ENCODE results near the gene RAB8A.
"Not testable (repeated sequence)": the region's sequence is repeated elsewhere in the genome, so short reads cannot be mapped to it uniquely, and the experiment has no call there.

The RAB8A gene

GRCh38 chr19:16078759-16079707 lies 32.7 kb upstream of the RAB8A start:
- DNase-seq (ENCODE audit: low read depth): peak; percentile 50

- no peak for DNase-seq (ENCODE audit: low read depth)
Measured at GRCh38 chr19:16084067-16084685, 27.5 kb upstream of the RAB8A start.

GRCh38 chr19:16085115-16085514 lies 26.6 kb upstream of the RAB8A start:
- no peak for DNase-seq (ENCODE audit: low read depth)

- DNase-seq (ENCODE audit: low read depth): not testable (repeated sequence)
Measured at GRCh38 chr19:16087404-16087803, 24.3 kb upstream of the RAB8A start.

- no peak for DNase-seq (ENCODE audit: low read depth)
Measured at GRCh38 chr19:16087940-16088339, 23.7 kb upstream of the RAB8A start.

GRCh38 chr19:16088351-16089009 lies 23.2 kb upstream of the RAB8A start:
- no peak for DNase-seq (ENCODE audit: low read depth)

- no peak for DNase-seq (ENCODE audit: low read depth)
Measured at GRCh38 chr19:16089010-16089846, 22.5 kb upstream of the RAB8A start.

- DNase-seq (ENCODE audit: low read depth): no peak
Measured at GRCh38 chr19:16091546-16092475, 19.9 kb upstream of the RAB8A start.

GRCh38 chr19:16094360-16095070 lies 17.2 kb upstream of the RAB8A start:
- no peak for DNase-seq (ENCODE audit: low read depth)

GRCh38 chr19:16095071-16095571 lies 16.6 kb upstream of the RAB8A start:
- no peak for DNase-seq (ENCODE audit: low read depth)

GRCh38 chr19:16096280-16096855 lies 15.3 kb upstream of the RAB8A start:
- DNase-seq (ENCODE audit: low read depth): no peak

- DNase-seq (ENCODE audit: low read depth): no peak
Measured at GRCh38 chr19:16098416-16098768, 13.3 kb upstream of the RAB8A start.

GRCh38 chr19:16098821-16099220 lies 12.9 kb upstream of the RAB8A start:
- DNase-seq (ENCODE audit: low read depth): no peak

- not testable (repeated sequence) for DNase-seq (ENCODE audit: low read depth)
Measured at GRCh38 chr19:16099314-16099965, 12.2 kb upstream of the RAB8A start.

- no peak for DNase-seq (ENCODE audit: low read depth)
Measured at GRCh38 chr19:16100524-16100923, 11.2 kb upstream of the RAB8A start.

- no peak for DNase-seq (ENCODE audit: low read depth)
Measured at GRCh38 chr19:16104722-16105121, 7.0 kb upstream of the RAB8A start.

- DNase-seq (ENCODE audit: low read depth): no peak
Measured at GRCh38 chr19:16106121-16106520, 5.6 kb upstream of the RAB8A start.

GRCh38 chr19:16111909-16112752 lies 442 bp downstream of the RAB8A start:
- no peak for DNase-seq (ENCODE audit: low read depth)
